Frontal cortex (tissue), 4 donors: ENCODE measurements around the gene CEP295NL. TPM values are rescaled to one million over a fixed set of nuclear protein-coding genes. Genes with fewer than 3 reads are reported as not detected.
"Not testable (repeated sequence)": the region's sequence is repeated elsewhere in the genome, so short reads cannot be mapped to it uniquely, and the experiment has no call there.

ENCODE experiments used
- DNase-seq, 2 donors: peaks; one replicate each; pipeline ENCODE4 v3.0.0; 2012; ENCODE audit warnings: low spot score in 2 of 2
- FAIRE-seq: peaks from 2 replicates; lab custom pipeline; 2012; peaks lifted over from hg19 to GRCh38; lab: Jason Lieb, UNC
- total RNA-seq: library from RNA; depleted of rRNA; stranded (reverse); fragments of >200 nt; gene quantifications from one replicate; pipeline ENCODE4 v1.2.3, GENCODE V29; 2014
- donor health status: control.
- donor health status: control.
- donor health status: control.

The CEP295NL gene
- total RNA-seq, 1 donor from 2014 or later, result 1.2 TPM

DNA sequence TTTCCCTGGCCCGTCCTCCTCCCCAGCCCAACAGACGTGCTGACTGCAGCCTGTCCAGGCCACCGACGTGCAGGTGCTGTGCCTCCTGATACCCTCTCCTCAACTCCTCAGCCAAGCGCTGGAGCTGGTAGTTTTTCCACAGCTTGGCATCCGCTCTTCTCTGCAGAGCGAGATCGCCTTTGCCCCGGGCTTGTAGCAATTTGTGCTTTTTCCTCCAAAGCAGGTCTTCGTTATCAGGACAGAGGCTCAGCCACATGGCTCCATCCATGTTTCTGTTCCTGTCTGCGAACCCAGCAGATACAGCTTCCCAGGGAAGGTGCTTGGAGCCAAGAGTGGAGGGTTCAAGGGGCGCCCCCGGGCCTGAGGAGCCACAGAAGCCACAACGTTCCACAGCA lies 10.9 kb downstream of the CEP295NL start:
- FAIRE-seq, result no peak
- no peak for DNase-seq

DNA sequence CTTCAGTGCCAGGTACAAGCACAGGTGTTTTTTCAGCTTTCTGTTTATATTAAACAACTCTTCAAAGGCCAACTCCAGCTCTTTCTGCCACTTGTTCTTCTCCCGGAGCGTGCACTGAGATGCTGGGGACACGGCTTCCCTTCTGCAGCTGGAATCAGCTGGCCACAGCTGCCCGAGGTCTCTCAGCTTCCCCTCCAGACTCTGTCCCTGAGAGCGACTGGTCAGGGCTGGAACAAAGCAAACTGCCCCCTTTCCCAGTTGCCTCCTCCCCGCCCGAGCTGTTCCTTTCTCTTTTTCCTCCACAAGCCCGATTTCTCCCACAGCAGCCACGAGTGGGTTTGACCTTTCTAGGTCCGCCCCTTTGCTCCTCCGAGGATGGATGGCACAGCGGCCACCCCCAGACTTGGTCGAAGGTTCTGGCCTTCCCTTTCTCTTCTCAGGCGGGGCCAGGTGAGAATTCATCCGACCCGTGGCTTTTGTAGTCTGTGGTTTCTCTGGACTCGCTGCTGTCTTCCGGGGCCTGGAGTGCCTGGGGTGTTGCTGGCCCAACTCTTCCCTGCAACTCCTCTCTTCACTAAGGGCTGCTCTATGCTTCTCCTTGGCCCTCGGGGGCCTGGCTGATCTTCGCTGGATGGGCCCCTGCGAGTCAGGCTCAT lies 11.5 kb downstream of the CEP295NL start:
- no peak for DNase-seq
- no peak for FAIRE-seq

- DNase-seq (no peak), FAIRE-seq (no peak)
Observed at GRCh38 chr17:78890498-78890897, 12.5 kb downstream of the CEP295NL start.

DNA sequence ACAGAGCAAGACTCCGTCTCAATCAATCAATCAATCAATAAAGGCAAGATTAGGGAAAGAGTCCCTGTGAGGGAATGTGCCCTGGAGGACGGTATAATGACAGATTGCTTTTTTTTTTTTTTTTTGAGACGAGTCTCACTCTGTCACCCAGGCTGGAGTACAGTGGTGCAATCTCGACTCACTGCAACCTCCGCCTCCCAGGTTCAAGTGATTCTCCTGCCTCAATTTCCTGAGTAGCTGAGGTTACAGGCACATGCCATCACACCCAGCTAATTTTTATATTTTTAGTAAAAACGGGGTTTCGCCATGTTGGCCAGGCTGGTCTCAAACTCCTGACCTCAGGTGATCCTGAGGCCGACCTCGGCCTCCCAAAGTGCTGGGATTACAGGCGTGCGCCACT lies 12.9 kb downstream of the CEP295NL start:
- not testable (repeated sequence) for DNase-seq, FAIRE-seq

GRCh38 chr17:78889531-78889930 lies 13.5 kb downstream of the CEP295NL start:
- DNase-seq (no peak), FAIRE-seq (no peak)

- FAIRE-seq, result no peak
- no peak for DNase-seq
Observed at GRCh38 chr17:78888941-78889518, 14.0 kb downstream of the CEP295NL start.

DNA sequence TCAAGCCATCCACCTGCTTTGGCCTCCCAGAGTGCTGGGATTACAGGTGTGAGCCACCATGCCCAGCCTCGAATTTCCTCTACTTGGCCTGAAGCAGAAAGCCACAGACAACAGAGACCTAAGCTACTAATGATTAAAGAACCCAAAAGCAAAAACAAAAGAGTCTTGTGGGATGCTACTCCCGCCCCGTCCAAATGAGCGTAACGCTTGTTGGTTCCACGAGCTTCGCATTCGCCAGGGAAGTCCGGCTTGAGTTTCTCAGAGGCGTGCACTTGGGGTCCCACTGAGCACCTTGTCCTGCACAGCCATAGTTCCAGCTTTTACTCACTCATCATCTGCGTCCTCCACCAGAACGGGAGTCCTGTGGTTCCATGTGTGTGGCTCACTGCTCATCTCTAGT lies 16.0 kb downstream of the CEP295NL start:
- no peak for DNase-seq
- no peak for FAIRE-seq

DNA sequence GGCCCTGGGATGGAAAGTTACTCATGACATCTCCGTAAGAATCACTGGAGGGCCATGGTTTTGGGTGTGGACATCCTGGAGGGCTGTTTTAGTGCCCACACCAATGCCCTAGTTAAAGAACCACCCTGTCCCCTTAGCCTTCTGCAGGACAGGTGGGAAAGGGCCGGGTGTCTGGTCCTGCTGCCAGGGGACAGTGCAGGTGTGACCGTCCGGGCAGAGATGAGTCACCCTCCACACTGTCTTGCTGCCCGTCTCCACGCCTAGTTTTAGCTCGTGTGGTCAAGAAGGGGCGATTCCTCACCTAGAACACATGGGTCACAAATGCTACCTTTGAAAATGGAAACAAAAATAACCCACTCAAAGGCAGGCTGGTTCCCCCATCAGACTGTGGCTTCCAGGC lies 17.0 kb downstream of the CEP295NL start:
- DNase-seq (no peak), FAIRE-seq (no peak)

DNA sequence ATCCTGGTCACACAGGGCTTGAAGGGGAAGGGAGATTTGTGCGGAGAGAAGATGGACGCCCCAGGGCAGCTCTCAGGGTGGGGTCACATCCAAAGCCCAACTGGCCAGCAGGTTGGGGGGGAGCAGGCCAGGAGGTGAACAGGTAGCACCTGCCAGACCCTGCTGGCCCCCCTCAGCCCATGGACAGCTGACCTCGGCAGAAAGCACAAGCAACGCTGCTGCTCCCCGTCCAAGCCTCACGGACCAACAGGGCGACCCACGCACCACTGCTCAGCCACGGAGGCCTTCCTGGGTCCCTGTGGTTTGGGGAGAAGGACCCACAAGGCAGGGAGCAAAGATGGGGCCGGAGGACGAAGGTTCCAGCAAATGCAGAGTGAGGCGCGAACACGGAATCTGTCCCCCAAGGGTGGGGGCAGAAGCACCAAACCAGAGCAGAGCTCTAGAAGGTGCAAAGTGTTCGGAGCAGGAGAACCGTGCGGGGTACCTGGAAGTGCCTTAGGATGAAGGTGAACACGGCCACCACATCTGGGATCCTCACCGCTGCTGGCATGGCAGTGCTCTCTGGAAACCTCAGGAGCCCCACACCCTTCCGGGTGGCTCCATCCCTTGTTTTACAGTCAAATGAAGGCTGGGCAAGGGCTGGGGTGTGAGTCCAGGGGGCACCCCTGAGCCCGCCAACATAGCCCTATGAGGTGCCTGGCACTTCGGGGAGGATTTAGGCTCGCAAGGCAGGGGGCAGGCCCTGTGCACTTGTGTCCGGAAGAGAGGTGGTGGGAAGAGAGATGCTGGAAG lies 17.9 kb downstream of the CEP295NL start:
- FAIRE-seq (no peak), DNase-seq (no peak)

GRCh38 chr17:78884148-78884825 lies 18.7 kb downstream of the CEP295NL start:
- no peak for FAIRE-seq
- no peak for DNase-seq

- FAIRE-seq (no peak), DNase-seq (peak; percentile 72 to 83)
Observed at GRCh38 chr17:78883533-78884131, 19.4 kb downstream of the CEP295NL start.

DNA sequence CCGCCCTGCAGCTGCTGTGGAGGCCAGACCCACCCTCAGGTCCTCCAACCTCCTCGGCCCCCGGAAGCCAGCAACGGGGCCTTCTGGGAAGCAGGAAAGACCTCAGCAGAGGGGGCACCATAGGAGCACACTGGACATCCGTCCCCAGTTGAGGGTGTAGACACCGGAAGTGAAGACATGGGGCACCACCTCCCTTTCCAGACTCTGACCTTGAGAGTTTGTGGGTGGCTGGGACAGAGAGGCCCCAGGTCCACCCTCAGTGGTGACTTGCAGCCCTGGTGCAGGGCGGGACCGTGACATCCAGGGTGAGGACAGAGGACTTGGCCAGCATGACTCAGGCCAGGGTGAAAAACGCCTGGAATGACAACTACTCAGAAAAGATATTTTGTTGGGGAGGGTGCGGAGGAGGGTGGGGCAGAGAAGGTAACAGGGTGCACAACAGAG lies 19.9 kb downstream of the CEP295NL start:
- FAIRE-seq (no peak), DNase-seq (peak in 1 of 2 donors; percentile 73)

GRCh38 chr17:78882540-78883088 lies 20.4 kb downstream of the CEP295NL start:
- DNase-seq (no peak), FAIRE-seq (no peak)

DNA sequence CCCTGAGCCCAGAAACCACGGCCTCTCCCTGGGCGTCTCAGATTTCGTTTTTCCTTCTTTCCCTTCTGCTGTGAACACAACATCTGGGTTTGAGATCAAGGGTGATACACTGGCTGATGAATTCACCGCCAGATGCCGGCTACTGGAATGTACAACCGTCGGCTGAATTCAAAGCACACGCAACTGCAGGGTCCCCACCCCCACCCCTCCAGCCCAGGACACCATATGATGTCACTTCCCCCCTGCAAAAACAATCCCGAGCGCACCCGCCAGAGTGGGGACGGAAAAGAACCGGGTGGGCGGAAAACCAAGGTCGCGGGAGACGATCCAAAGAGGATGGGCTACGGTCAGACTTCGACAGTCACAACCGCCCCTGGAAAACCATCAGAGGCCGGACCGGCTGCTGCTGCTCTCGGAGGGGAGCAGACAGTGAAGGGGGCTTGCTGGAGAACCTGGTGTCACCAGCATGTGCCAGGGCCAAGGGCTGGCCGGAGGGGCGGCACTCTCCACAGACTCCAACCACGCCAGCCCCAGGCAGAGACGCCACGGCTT lies 23.3 kb downstream of the CEP295NL start:
- FAIRE-seq (no peak), DNase-seq (no peak)

- no peak for DNase-seq
- no peak for FAIRE-seq
Observed at GRCh38 chr17:78878871-78879527, 24.0 kb downstream of the CEP295NL start.

GRCh38 chr17:78878261-78878660 lies 24.7 kb downstream of the CEP295NL start:
- FAIRE-seq (no peak), DNase-seq (no peak)

- not testable (repeated sequence) for DNase-seq, FAIRE-seq
Observed at GRCh38 chr17:78876954-78877517, 26.0 kb downstream of the CEP295NL start.

DNA sequence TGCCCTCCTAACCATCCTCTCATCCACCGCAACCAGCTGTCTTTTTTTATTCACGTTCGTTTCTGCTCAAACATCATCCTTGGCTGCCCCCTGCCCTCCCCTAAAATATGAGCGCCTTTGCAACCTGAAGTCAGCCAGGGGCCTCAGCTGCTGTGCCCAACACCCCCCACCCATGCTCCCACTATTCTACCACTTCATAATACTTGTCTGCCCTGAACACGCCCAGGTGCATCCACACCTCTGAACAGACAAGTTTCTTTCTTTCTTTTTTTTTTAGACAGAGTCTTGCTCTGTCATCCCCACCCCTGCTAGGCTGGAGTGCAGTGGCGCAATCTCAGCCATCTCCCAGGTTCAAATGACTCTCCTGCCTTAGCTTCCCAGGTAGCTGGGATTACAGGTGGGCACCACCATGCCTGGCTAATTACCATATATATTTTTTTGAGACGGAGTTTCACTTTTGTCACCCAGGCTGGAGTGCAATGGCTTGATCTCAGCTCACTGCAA lies 26.9 kb downstream of the CEP295NL start:
- FAIRE-seq, result no peak

More for the DNA sequence above, 26.9 kb downstream of the CEP295NL start:
- no peak for DNase-seq
